GM12892 (cell line): ENCODE measurements around the gene ZNF555.

Experiments used
- POLR2A ChIP-seq: IDR thresholded peaks from 2 replicates; pipeline ENCODE4 v1.6.1; 2011; ENCODE audit warnings: low read depth, low read length, control low read depth
- POLR2AphosphoS5 ChIP-seq: IDR thresholded peaks from 2 replicates; pipeline ENCODE4 v1.6.1; 2011; ENCODE audit warnings: low read depth, low read length, control low read depth
- TAF1 ChIP-seq: IDR thresholded peaks from 2 replicates; pipeline ENCODE4 v1.6.1; 2011; ENCODE audit warnings: low read depth, mild to moderate bottlenecking, control low read depth, low read length, borderline replicate concordance

- TF ChIP-seq POLR2A (no peak), POLR2AphosphoS5 (no peak), TAF1 (no peak)
Measured at GRCh38 chr19:2863816-2864215, 22.5 kb downstream of the ZNF555 start.
